ENCODE data around the gene ABCC6.

The ABCC6 gene

DNA sequence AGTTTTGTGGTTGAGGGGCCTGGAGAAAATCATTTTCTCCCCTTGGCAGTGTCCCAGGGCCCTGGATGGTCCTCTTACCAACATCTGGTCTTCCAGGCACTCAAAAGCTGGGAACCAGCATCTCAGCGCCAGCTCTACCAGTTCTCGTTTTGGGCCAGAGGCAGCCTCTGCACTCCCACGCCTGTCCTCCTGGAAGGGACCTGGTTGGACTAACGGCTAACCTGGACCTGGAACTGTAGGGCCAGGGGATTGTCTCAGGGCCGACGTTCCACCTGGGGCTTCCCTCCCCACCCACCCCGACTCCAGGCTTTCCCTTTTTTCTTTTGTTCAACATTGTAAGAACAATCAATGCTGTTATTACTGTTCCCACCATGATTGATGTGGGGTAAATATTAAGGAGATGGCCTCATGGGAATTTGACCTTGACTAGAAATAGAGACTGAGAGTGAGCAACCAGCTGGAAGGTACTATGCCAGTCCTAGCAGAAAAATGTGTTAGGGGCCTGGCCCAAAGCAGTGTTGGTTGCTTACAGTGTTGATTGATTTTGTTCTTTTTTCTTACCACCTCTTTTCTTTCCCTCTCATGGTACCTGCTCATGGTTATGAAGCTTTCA is 81.4 kb downstream of the ABCC6 start:
- no peak for DNase-seq (ENCODE audit: low read depth)

GRCh38 chr16:16141141-16141540 is 82.2 kb downstream of the ABCC6 start:
- DNase-seq (ENCODE audit: low read depth): no peak

DNA sequence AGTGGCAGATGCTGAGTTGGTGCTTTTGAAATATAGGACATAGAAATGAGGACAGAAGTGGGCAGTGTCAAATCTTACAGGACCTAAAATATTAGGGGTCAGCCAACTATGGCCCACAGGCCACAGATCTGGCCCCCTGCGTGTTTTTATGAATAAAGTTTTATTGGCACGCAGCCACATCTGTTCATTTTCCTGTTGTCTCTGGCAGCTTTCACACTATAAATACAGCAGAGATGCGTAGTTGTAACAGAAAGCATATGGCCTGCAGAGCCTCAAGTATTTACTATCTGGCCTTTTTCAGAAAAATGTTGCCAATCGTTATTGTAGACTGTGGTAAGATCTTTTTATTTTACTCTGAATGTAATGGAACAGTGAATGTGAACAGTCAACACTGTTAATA is 82.8 kb downstream of the ABCC6 start:
- no peak for DNase-seq (ENCODE audit: low read depth)

- DNase-seq (ENCODE audit: low read depth): no peak
These were observed 83.5 kb downstream of the ABCC6 start for GRCh38 chr16:16139806-16140205.

DNA sequence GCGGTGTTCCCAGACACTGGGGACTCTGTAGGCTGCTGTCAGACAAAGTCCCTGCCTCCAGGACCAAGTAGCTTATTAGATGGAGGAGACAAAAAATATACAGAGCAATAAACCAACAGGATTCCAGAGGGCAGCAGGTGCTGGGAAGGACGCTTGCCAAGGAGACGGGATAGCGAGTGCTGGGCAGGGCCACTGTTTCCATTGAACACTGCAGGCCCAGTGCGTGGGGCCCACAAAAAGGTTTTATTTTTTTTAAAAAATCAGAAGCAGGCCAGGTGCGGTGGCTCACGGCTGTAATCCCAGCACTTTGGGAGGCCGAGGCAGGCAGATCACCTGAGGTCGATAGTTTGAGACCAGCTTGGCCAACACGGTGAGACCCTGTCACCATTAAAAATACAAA is 84.2 kb downstream of the ABCC6 start:
- no peak for DNase-seq (ENCODE audit: low read depth)

DNA sequence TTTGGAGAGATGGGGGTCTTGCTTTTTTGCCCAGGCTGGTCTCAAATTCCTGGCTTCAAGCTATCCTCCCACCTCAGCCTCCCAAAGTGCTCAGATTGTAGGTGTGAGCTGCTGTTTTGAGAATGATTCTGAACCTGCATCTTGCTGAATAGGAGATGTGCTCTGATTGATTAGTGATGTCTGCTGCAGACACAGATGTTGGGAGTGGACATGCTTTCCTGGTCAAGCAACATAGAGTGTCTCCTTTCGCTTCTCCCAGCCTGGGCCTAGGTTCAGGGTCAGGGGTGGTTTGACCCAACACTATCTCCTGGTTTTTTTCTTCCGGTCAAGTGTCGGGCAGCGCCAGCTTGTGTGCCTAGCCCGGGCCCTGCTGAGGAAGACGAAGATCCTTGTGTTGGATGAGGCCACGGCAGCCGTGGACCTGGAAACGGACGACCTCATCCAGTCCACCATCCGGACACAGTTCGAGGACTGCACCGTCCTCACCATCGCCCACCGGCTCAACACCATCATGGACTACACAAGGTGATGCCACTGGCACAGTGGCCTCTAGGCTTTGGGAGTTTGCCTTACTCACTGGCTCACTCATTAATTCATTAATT is 85.2 kb downstream of the ABCC6 start:
- DNase-seq (ENCODE audit: low read depth): no peak

- DNase-seq (ENCODE audit: low read depth): no peak
These were observed 86.2 kb downstream of the ABCC6 start for GRCh38 chr16:16137110-16137509.

GRCh38 chr16:16136588-16136987 is 86.7 kb downstream of the ABCC6 start:
- no peak for DNase-seq (ENCODE audit: low read depth)

DNA sequence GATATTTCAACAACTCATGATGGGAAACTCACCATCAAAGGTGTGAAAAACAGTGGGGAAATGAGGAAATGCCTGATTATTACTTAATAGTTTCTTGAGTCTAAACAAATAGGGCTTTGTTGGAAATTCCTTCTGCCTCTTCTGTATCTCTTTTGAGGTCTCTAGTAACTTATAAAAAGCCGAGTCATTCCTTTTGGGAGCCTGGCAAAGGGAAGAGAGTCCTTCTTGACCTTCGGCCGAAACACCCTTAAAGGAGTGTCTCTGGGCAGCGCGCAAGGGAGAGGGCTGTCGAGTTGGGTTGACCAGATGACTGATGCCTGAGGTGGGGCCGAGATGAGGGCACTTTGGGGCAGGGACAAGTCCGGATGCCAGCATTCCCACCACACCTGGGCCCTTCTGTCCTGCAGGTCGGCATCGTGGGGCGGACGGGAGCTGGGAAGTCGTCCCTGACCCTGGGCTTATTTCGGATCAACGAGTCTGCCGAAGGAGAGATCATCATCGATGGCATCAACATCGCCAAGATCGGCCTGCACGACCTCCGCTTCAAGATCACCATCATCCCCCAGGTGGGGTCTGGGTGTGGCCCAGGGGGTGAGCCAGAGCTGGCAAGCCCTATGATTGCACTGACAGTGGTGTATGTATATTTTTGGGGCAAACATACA is 89.2 kb downstream of the ABCC6 start:
- no peak for DNase-seq (ENCODE audit: low read depth)

GRCh38 chr16:16131659-16132058 is 91.6 kb downstream of the ABCC6 start:
- no peak for DNase-seq (ENCODE audit: low read depth)

GRCh38 chr16:16131204-16131603 is 92.1 kb downstream of the ABCC6 start:
- DNase-seq (ENCODE audit: low read depth): no peak

- peak; percentile 76 for DNase-seq (ENCODE audit: low read depth)
These were observed 95.7 kb downstream of the ABCC6 start for GRCh38 chr16:16127469-16128116.

DNA sequence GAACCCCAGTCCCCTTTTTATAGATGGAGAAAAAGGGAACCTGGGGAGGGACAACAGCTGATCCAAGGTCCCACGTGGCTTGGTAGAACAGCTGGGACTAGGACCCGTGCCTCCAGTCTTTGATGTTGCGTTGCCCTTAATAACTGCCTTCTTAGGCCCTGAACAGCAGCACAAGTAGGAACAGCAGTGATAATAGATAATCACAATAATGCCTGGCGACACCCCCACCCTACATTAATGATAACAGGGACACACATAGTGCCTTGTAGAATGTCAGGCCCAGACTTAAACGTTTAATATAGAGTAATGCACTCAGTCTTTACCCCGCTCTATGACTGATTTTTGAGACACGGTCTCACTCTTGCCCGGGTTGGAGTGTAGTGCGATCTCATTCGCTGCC is 96.4 kb downstream of the ABCC6 start:
- DNase-seq (ENCODE audit: low read depth): no peak

GRCh38 chr16:16124974-16125373 is 98.3 kb downstream of the ABCC6 start:
- no peak for DNase-seq (ENCODE audit: low read depth)

DNA sequence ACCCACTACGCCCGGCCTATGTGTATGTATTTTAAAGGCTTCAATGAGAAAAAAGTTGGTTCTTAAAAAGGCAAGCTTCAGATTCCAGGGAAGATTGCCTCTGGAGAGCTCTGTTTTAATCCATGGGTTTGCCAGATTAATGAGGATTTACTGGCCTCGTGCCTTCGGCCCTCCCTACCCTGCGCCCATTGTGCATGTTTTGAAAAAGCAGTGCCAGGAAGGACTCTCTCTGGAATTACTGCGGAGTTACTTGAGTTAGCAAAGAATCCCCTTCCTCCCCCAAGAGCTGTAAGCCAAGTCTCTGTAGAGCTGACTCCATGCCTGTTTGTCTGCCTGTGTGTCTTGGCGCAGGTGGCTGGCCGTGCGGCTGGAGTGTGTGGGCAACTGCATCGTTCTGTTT is 98.9 kb downstream of the ABCC6 start:
- no peak for DNase-seq (ENCODE audit: low read depth)

DNA sequence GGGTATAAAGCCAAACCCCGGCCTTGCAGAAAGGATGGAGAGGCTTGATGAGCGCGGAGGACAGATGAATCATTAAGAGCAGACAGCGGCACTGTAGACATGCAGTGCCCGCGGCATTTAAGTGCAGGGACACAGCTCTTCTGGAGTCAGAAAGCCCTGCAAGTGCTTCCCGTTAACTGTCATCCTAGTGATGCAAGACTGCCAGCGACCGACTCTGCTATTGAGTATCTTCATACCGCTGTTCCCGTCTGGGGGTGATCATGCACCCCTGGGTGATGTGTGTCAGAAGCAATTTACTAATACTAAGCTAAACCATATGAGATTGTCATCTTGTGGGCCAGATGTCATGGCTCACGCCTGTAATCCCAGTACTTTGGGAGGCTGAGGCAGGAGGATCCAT is 101.0 kb downstream of the ABCC6 start:
- no peak for DNase-seq (ENCODE audit: low read depth)

- no peak for DNase-seq (ENCODE audit: low read depth)
These were observed 102.0 kb downstream of the ABCC6 start for GRCh38 chr16:16121185-16121727.

GRCh38 chr16:16120382-16121184 is 102.7 kb downstream of the ABCC6 start:
- DNase-seq (ENCODE audit: low read depth): no peak

GRCh38 chr16:16120044-16120381 is 103.3 kb downstream of the ABCC6 start:
- no peak for DNase-seq (ENCODE audit: low read depth)

DNA sequence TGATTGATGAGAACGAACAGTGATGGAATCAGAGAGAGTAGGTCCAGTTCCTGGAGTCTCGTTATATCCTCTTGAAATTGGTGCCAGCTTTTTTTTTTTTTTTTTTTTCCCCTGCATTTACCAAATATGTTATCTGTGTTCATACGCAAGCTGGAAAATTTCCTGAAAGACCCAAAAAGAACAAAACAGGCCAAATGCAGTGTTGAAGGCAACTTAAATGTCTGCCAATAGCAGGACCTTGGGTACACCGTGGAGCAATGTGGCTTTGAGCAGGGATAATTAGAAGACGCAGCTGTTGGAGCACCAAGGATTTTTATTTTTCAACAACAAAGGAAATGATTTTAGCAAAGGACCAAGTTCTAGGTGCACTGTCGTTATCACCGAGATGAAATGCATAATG is 105.0 kb downstream of the ABCC6 start:
- DNase-seq (ENCODE audit: low read depth): no peak

- DNase-seq (ENCODE audit: low read depth): no peak
These were observed 106.5 kb downstream of the ABCC6 start for GRCh38 chr16:16116841-16117240.

DNA sequence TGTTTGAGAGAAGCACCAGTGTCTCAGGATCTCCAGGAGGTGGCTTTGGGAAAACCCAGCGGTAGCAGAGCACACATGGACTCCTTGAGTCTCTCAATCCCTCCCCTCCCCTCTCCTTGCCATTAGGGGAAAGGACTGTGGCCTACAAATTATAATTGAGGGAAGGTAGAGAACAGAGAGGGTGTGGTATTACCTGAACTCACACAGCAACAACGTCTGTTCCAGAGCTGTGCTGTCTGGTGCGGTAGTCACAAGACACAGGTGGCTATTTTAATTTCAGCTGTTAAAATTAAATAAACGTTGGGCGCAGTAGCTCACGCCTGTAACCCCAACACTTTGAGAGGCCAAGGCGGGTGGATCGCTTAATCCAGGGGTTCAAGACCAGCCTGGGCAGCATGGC is 110.2 kb downstream of the ABCC6 start:
- no peak for DNase-seq (ENCODE audit: low read depth)
